COLO668 (cell line): ENCODE data around the gene CHI3L1.

Experiments
- DNase-seq: peaks from one replicate; lab custom pipeline; 2025; ENCODE audit not compliant: unreplicated experiment; lab: John Stamatoyannopoulos, UW

Gene CHI3L1

GRCh38 chr1:203181586-203182386, 4.7 kb downstream of the CHI3L1 start:
- DNase-seq, result no peak

GRCh38 chr1:203180611-203181330, 5.7 kb downstream of the CHI3L1 start:
- DNase-seq, result no peak

GRCh38 chr1:203179667-203180005, 6.9 kb downstream of the CHI3L1 start:
- no peak for DNase-seq

- DNase-seq, result no peak
These were observed 7.5 kb downstream of the CHI3L1 start for GRCh38 chr1:203178821-203179666.

- DNase-seq, result no peak
These were observed 8.4 kb downstream of the CHI3L1 start for GRCh38 chr1:203178083-203178482.

GRCh38 chr1:203177470-203178039, 8.9 kb downstream of the CHI3L1 start:
- DNase-seq, result no peak

GRCh38 chr1:203177036-203177405, 9.5 kb downstream of the CHI3L1 start:
- no peak for DNase-seq

- DNase-seq, result no peak
These were observed 10.1 kb downstream of the CHI3L1 start for GRCh38 chr1:203176273-203177035.

GRCh38 chr1:203175827-203176241, 10.7 kb downstream of the CHI3L1 start:
- no peak for DNase-seq

- DNase-seq, result no peak
These were observed 11.2 kb downstream of the CHI3L1 start, which contains the start of gene MYBPH for GRCh38 chr1:203175237-203175826. MYBPH (minus strand) TSS chr1:203175826; CDS start chr1:203175755, 71 bp downstream.

- DNase-seq, result no peak
These were observed 12.0 kb downstream of the CHI3L1 start for GRCh38 chr1:203174324-203174985.

GRCh38 chr1:203173566-203173965, 12.9 kb downstream of the CHI3L1 start:
- peak; percentile 77 for DNase-seq

GRCh38 chr1:203173011-203173555, 13.4 kb downstream of the CHI3L1 start:
- no peak for DNase-seq

GRCh38 chr1:203172184-203173010, 14.1 kb downstream of the CHI3L1 start:
- DNase-seq, result peak; percentile 75

GRCh38 chr1:203171341-203172183, 14.9 kb downstream of the CHI3L1 start:
- DNase-seq, result no peak

GRCh38 chr1:203170625-203171330, 15.7 kb downstream of the CHI3L1 start:
- DNase-seq, result no peak
